Large intestine (tissue), 3 donors: ENCODE data around the gene RYR1. TPM values are rescaled to one million over a fixed set of nuclear protein-coding genes. Genes with fewer than 3 reads are reported as not detected.
"Not testable (repeated sequence)": the region's sequence is repeated elsewhere in the genome, so short reads cannot be mapped to it uniquely, and the experiment has no call there.

Experiments
- DNase-seq, 2 donors: peaks; one replicate each; pipeline versions ENCODE4 v3.0.0 to v3.0.0-alpha.2; 2013
- H3K27ac ChIP-seq: one replicate; pipeline ENCODE4 v1.5.1; 2013; ENCODE audit warnings: low read length
- H3K27me3 ChIP-seq: 2 replicates; pipeline ENCODE4 v1.6.1; 2013; ENCODE audit warnings: low read length; ENCODE audit not compliant: control insufficient read depth, insufficient read depth
- H3K36me3 ChIP-seq: 2 replicates; pipeline ENCODE4 v1.6.1; 2013; ENCODE audit warnings: low read length; ENCODE audit not compliant: control insufficient read depth, insufficient read depth
- H3K4me1 ChIP-seq: one replicate; pipeline ENCODE4 v1.6.1; 2013; ENCODE audit warnings: low read length; ENCODE audit not compliant: control insufficient read depth, insufficient read depth
- H3K4me3 ChIP-seq: one replicate; pipeline ENCODE4 v1.5.1; 2013; ENCODE audit warnings: low read length
- H3K9me3 ChIP-seq: one replicate; pipeline ENCODE4 v1.6.1; 2013; ENCODE audit warnings: mild to moderate bottlenecking, low read depth, low read length, moderate library complexity; ENCODE audit not compliant: control insufficient read depth
- WGBS: methylation state at CpG from one replicate; pipeline ENCODE4 v1.1.5; 2013; ENCODE audit warnings: low lambda C conversion rate; ENCODE audit not compliant: insufficient coverage; 5-methylcytosine and 5-hydroxymethylcytosine counted together
- polyA plus RNA-seq: library from polyadenylated mRNA; unstranded; fragments of 120-200 nt; gene quantifications from one replicate; pipeline ENCODE4 v1.2.1, GENCODE V29; 2013

Gene RYR1
- polyA plus RNA-seq, 1 donor = 2.9 TPM

- 93% methylated on average over 2 of the region's 4 CpGs for WGBS
Observed at GRCh38 chr19:38472725-38473124, 39.2 kb downstream of the RYR1 start.

GRCh38 chr19:38473201-38473600, 39.7 kb downstream of the RYR1 start:
- H3K4me3 ChIP-seq = no peak overlapping the region
- no CpG with 5 or more reads among the region's 21 CpGs for WGBS
- peaks cover 6% of the 10 kb centered on the region for H3K27me3 ChIP-seq
- H3K36me3 ChIP-seq = no peaks in the 10 kb centered on the region
- no peaks in the 10 kb centered on the region for H3K4me1 ChIP-seq
- H3K9me3 ChIP-seq = no peaks in the 10 kb centered on the region
- no peak for DNase-seq
- H3K27ac ChIP-seq = no peak overlapping the region

More at GRCh38 chr19:38472725-38473124, 39.2 kb downstream of the RYR1 start:
- not testable (repeated sequence) for H3K36me3 ChIP-seq, H3K4me3 ChIP-seq, DNase-seq, H3K27ac ChIP-seq, H3K4me1 ChIP-seq, H3K9me3 ChIP-seq, H3K27me3 ChIP-seq

- DNase-seq = no peak
- H3K36me3 ChIP-seq = no peaks in the 10 kb centered on the region
- H3K27me3 ChIP-seq = peaks cover 6% of the 10 kb centered on the region
- H3K4me1 ChIP-seq = no peaks in the 10 kb centered on the region
- H3K4me3 ChIP-seq = no peak overlapping the region
- no CpG with 5 or more reads among the region's 13 CpGs for WGBS
- no peak overlapping the region for H3K27ac ChIP-seq
- H3K9me3 ChIP-seq = no peaks in the 10 kb centered on the region
Observed at GRCh38 chr19:38475176-38475575, 41.7 kb downstream of the RYR1 start.

- H3K36me3 ChIP-seq = no peaks in the 10 kb centered on the region
- H3K4me1 ChIP-seq = no peaks in the 10 kb centered on the region
- no CpG with 5 or more reads among the region's 16 CpGs for WGBS
- no peak overlapping the region for H3K4me3 ChIP-seq
- no peak for DNase-seq
- no peak overlapping the region for H3K27ac ChIP-seq
- peaks cover 4% of the 10 kb centered on the region for H3K27me3 ChIP-seq
- H3K9me3 ChIP-seq = no peaks in the 10 kb centered on the region
Observed at GRCh38 chr19:38478273-38478971, 44.9 kb downstream of the RYR1 start.

GRCh38 chr19:38482496-38482895, 49.0 kb downstream of the RYR1 start:
- peaks cover 1% of the 10 kb centered on the region for H3K27me3 ChIP-seq
- no peaks in the 10 kb centered on the region for H3K9me3 ChIP-seq
- H3K4me3 ChIP-seq = no peak overlapping the region
- H3K4me1 ChIP-seq = no peaks in the 10 kb centered on the region
- DNase-seq = no peak
- WGBS = no CpG with 5 or more reads among the region's 8 CpGs
- H3K27ac ChIP-seq = no peak overlapping the region
- no peaks in the 10 kb centered on the region for H3K36me3 ChIP-seq

GRCh38 chr19:38483016-38483630, 49.6 kb downstream of the RYR1 start:
- Histone ChIP-seq H3K9me3 (no peaks in the 10 kb centered on the region), H3K27me3 (no peaks in the 10 kb centered on the region), H3K4me3 (no peak overlapping the region), H3K36me3 (no peaks in the 10 kb centered on the region), H3K4me1 (no peaks in the 10 kb centered on the region), H3K27ac (no peak overlapping the region)
- no CpG with 5 or more reads among the region's 24 CpGs for WGBS
- no peak for DNase-seq

- no peaks in the 10 kb centered on the region for H3K36me3 ChIP-seq
- H3K27me3 ChIP-seq = no peaks in the 10 kb centered on the region
- no peak overlapping the region for H3K4me3 ChIP-seq
- WGBS = no CpG with 5 or more reads among the region's 2 CpGs
- H3K4me1 ChIP-seq = no peaks in the 10 kb centered on the region
- DNase-seq = no peak
- H3K9me3 ChIP-seq = no peaks in the 10 kb centered on the region
- H3K27ac ChIP-seq = no peak overlapping the region
Observed at GRCh38 chr19:38484747-38485146, 51.3 kb downstream of the RYR1 start.

- Histone ChIP-seq H3K36me3 (no peaks in the 10 kb centered on the region), H3K4me1 (no peaks in the 10 kb centered on the region), H3K27ac (no peak overlapping the region), H3K27me3 (no peaks in the 10 kb centered on the region), H3K4me3 (no peak overlapping the region), H3K9me3 (peaks cover under 1% of the 10 kb centered on the region)
- WGBS = no CpG with 5 or more reads among the region's 49 CpGs
- DNase-seq = no peak
Observed at GRCh38 chr19:38485541-38486285, 52.2 kb downstream of the RYR1 start.

GRCh38 chr19:38486731-38487336, 53.3 kb downstream of the RYR1 start:
- no peak overlapping the region for H3K27ac ChIP-seq
- no peak for DNase-seq
- peaks cover 2% of the 10 kb centered on the region for H3K9me3 ChIP-seq
- no peaks in the 10 kb centered on the region for H3K4me1 ChIP-seq
- WGBS = 95% methylated on average over 6 of the region's 6 CpGs
- H3K27me3 ChIP-seq = no peaks in the 10 kb centered on the region
- H3K4me3 ChIP-seq = no peak overlapping the region
- H3K36me3 ChIP-seq = no peaks in the 10 kb centered on the region

GRCh38 chr19:38488096-38488495, 54.6 kb downstream of the RYR1 start:
- Histone ChIP-seq H3K27me3 (no peaks in the 10 kb centered on the region), H3K4me1 (no peaks in the 10 kb centered on the region), H3K36me3 (no peaks in the 10 kb centered on the region), H3K9me3 (peaks cover 2% of the 10 kb centered on the region), H3K27ac (no peak overlapping the region), H3K4me3 (no peak overlapping the region)
- 95% methylated on average over 3 of the region's 3 CpGs for WGBS
- DNase-seq = no peak
